SK-N-SH (cell line): ENCODE data around the gene EMX1. TPM values are rescaled to one million over a fixed set of nuclear protein-coding genes. Genes with fewer than 3 reads are reported as not detected.
A peak's percentile ranks its signal among the peaks of the same experiment; 100 is the strongest.

Source experiments
- CTCF ChIA-PET: fragments of 300-600, 350-600 bp; formaldehyde crosslinking; extraction: SDS; loops from one replicate; lab custom pipeline; 2021; lab: Yijun Ruan, JAX
- POLR2A ChIA-PET: fragments of 350-600 bp; sonication (Branson Sonifier 250); formaldehyde crosslinking; extraction: SDS; loops from one replicate; lab custom pipeline; 2020; ENCODE audit warnings: antibody characterized with exemption, inconsistent platforms; lab: Yijun Ruan, JAX
- DNase-seq: peaks from one replicate; pipeline ENCODE4 v3.0.0; 2012
- H2AFZ ChIP-seq: fragments of 200-600 bp; sonication (generic); 2 replicates; pipeline ENCODE4 v1.8.1; 2016; ENCODE audit warnings: antibody characterized with exemption, mild to moderate bottlenecking, low read depth
- H3F3A ChIP-seq: fragments of 200-600 bp; sonication (generic); replicated peaks from 2 replicates; pipeline ENCODE3; 2016; ENCODE audit warnings: antibody characterized with exemption, mild to moderate bottlenecking; ENCODE audit not compliant: insufficient read depth
- H3K27ac ChIP-seq, 2 experiments: fragments of 200-500 bp in 1 of 2; fragments of 200-600 bp in 1 of 2; sonication (Bioruptor generic) in 1 of 2; sonication (generic), shearing (Covaris generic) in 1 of 2; 2 replicates each; pipeline versions ENCODE4 v1.5.1 to v1.6.1; 2014 to 2016; ENCODE audit warnings: low read depth in 2 of 2, inconsistent platforms in 1 of 2, low read length in 1 of 2, mild to moderate bottlenecking in 1 of 2, mixed read lengths in 1 of 2
- H3K27me3 ChIP-seq: fragments of 200-600 bp; sonication (generic), shearing (Covaris generic); 2 replicates; pipeline ENCODE4 v1.6.1; 2016; ENCODE audit warnings: mixed run types; ENCODE audit not compliant: insufficient read depth
- H3K36me3 ChIP-seq, 2 experiments: fragments of 200-500 bp in 1 of 2; fragments of 200-600 bp in 1 of 2; sonication (Bioruptor generic) in 1 of 2; sonication (generic) in 1 of 2; replicated peaks in 1 of 2; 2 replicates each; pipeline versions ENCODE3 to v1.5.1; 2014 to 2016; ENCODE audit warnings: low read length in 1 of 2, mild to moderate bottlenecking in 1 of 2; ENCODE audit not compliant: insufficient read depth in 2 of 2, control insufficient read depth in 1 of 2
- H3K4me1 ChIP-seq, 2 experiments: fragments of 200-500 bp in 1 of 2; fragments of 200-600 bp in 1 of 2; sonication (Bioruptor generic) in 1 of 2; sonication (generic), shearing (Covaris generic) in 1 of 2; 2 replicates each; pipeline versions ENCODE4 v1.5.1 to v1.6.1; 2014 to 2016; ENCODE audit warnings: low read depth in 1 of 2, low read length in 1 of 2, mixed run types in 1 of 2; ENCODE audit not compliant: insufficient read depth in 2 of 2, control insufficient read depth in 1 of 2
- H3K4me2 ChIP-seq: fragments of 200-600 bp; sonication (generic), shearing (Covaris generic); 2 replicates; pipeline ENCODE4 v1.6.1; 2017; ENCODE audit warnings: mixed run types
- H3K4me3 ChIP-seq, 2 experiments: fragments of 200-500 bp in 1 of 2; fragments of 200-600 bp in 1 of 2; sonication (Bioruptor generic) in 1 of 2; sonication (generic), shearing (Covaris generic) in 1 of 2; 2 replicates each; pipeline versions ENCODE4 v1.5.1 to v1.8.1; 2014 to 2016; ENCODE audit warnings: low read depth in 2 of 2, inconsistent platforms in 1 of 2, low read length in 1 of 2, mild to moderate bottlenecking in 1 of 2, mixed read lengths in 1 of 2, moderate library complexity in 1 of 2
- H3K79me2 ChIP-seq: fragments of 200-600 bp; sonication (generic); 2 replicates; pipeline ENCODE4 v1.8.1; 2017; ENCODE audit warnings: mild to moderate bottlenecking; ENCODE audit not compliant: insufficient read depth
- H3K9ac ChIP-seq: fragments of 200-600 bp; sonication (generic); 2 replicates; pipeline ENCODE4 v1.6.1; 2017; ENCODE audit warnings: mixed run types
- H3K9me2 ChIP-seq: fragments of 200-600 bp; sonication (generic); 2 replicates; pipeline ENCODE4 v1.6.1; 2017; ENCODE audit warnings: mixed run types
- H3K9me3 ChIP-seq: fragments of 200-600 bp; sonication (generic); 2 replicates; pipeline ENCODE4 v1.6.1; 2017; ENCODE audit warnings: mixed run types, mild to moderate bottlenecking, moderate library complexity
- H4K20me1 ChIP-seq: fragments of 200-600 bp; sonication (generic); 2 replicates; pipeline ENCODE4 v1.6.1; 2017; ENCODE audit warnings: mild to moderate bottlenecking, mixed run types; ENCODE audit not compliant: insufficient read depth
- EP300 ChIP-seq, 2 experiments: IDR thresholded peaks; 2 replicates each; pipeline versions ENCODE4 v1.4.0 to v1.6.1; 2012; ENCODE audit warnings: borderline replicate concordance in 1 of 2, low read depth in 1 of 2, low read length in 1 of 2
- EZH2phosphoT487 ChIP-seq: fragments of 200-600 bp; sonication (generic); IDR thresholded peaks from 2 replicates; pipeline ENCODE4 v1.6.1; 2017; ENCODE audit warnings: low read depth, mixed run types, mild to moderate bottlenecking, antibody characterized with exemption, moderate library complexity, borderline replicate concordance
- FOXJ3 ChIP-seq: sonication (generic); formaldehyde crosslinking; IDR thresholded peaks from 2 replicates; pipeline ENCODE4 v1.5.1; 2020; ENCODE audit warnings: mild to moderate bottlenecking, missing genetic modification reagents
- GABPA ChIP-seq: IDR thresholded peaks from 2 replicates; pipeline ENCODE4 v1.4.0; 2012; ENCODE audit warnings: low read depth, mild to moderate bottlenecking
- JUND ChIP-seq: IDR thresholded peaks from 2 replicates; pipeline ENCODE4 v1.4.0; 2012
- MEF2A ChIP-seq: IDR thresholded peaks from 2 replicates; pipeline ENCODE4 v1.4.0; 2012; ENCODE audit warnings: low read depth, borderline replicate concordance
- NFIC ChIP-seq: IDR thresholded peaks from 2 replicates; pipeline ENCODE4 v1.4.0; 2012; ENCODE audit warnings: borderline replicate concordance
- POLR2AphosphoS5 ChIP-seq: IDR thresholded peaks from 2 replicates; pipeline ENCODE4 v1.6.1; 2012; ENCODE audit warnings: low read depth, low read length
- SMC3 ChIP-seq: IDR thresholded peaks from 2 replicates; pipeline ENCODE4 v1.6.1; 2012; ENCODE audit warnings: low read depth, low read length, improper control_type of control experiment
- TCF12 ChIP-seq: IDR thresholded peaks from 2 replicates; pipeline ENCODE4 v1.4.0; 2012
- TEAD4 ChIP-seq: IDR thresholded peaks from 2 replicates; pipeline ENCODE4 v1.4.0; 2012; ENCODE audit warnings: mild to moderate bottlenecking, borderline replicate concordance; ENCODE audit not compliant: insufficient read depth
- WGBS: methylation state at CpG from one replicate; pipeline ENCODE4 v1.1.6; 2017; ENCODE audit warnings: low lambda C conversion rate; 5-methylcytosine and 5-hydroxymethylcytosine counted together
- polyA plus RNA-seq, 3 experiments: library from polyadenylated mRNA; depleted of rRNA; stranded (reverse); fragments of >200 nt; gene quantifications; 2 replicates each; pipeline ENCODE4 v1.2.3, GENCODE V29; 2012

EMX1 gene
- polyA plus RNA-seq, 1 of the 3 experiments (the other 2 are of a cell fraction), result not detected

DNA sequence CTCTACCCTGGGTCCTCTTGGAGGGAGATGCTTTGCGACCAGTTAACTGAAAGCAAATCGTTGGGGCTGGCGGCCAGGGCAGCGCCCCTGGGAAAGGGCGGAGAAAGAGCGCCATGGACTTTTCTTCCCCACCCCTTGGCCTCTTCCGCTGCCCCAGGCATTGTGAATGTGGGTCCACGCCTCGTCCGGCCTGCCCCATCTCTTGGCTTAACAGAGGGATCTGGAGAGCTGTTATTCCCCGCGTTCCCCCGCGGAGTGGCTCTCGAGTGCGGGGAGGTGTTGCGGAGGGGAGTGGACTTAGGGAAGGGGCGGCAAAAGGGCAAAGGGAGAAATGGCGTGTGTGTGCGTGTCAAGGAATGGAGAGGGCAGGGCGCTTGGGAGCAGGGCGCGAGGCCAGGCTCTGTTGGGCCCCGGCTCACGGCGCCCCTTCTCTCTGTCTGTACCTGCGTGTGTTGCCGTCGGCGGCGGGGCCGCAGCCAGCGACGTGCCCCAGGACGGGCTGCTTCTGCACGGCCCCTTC, 6.6 kb downstream of the EMX1 start:
- ChIA-PET CTCF (interaction anchor here (1.3 to 8.6 kb wide), 6 partner anchors 9 to 289 kb away, joined by 3 to 53 read pairs (median 14); partner anchors contain the start of gene SPR), POLR2A (no interaction called here)
- H3K9ac ChIP-seq, result no peak overlapping the region
- no peaks in the 10 kb centered on the region for H3F3A ChIP-seq
- no peak overlapping the region for H3K4me2 ChIP-seq
- peaks cover 100% of the 10 kb centered on the region for H3K27me3 ChIP-seq
- DNase-seq, result peak; percentile 47
- no peaks in the 10 kb centered on the region for H3K36me3 ChIP-seq
- no peaks in the 10 kb centered on the region for H3K9me3 ChIP-seq
- TF ChIP-seq SMC3 (no peak), EZH2phosphoT487 (0 out of 2 replicates have a peak, but pooled peaks have one; percentile 41)
- H4K20me1 ChIP-seq, result peaks cover 14% of the 10 kb centered on the region
- H2AFZ ChIP-seq, result no peak overlapping the region
- no peak overlapping the region for H3K4me3 ChIP-seq
- H3K9me2 ChIP-seq, result no peaks in the 10 kb centered on the region
- peaks cover 3 to 7% of the 10 kb centered on the region in 2 experiments; a peak in 2 of 4 replicates for H3K4me1 ChIP-seq
- H3K27ac ChIP-seq, result no peak overlapping the region
- no peaks in the 10 kb centered on the region for H3K79me2 ChIP-seq
- WGBS, result 30% methylated on average over 20 of the region's 36 CpGs

DNA sequence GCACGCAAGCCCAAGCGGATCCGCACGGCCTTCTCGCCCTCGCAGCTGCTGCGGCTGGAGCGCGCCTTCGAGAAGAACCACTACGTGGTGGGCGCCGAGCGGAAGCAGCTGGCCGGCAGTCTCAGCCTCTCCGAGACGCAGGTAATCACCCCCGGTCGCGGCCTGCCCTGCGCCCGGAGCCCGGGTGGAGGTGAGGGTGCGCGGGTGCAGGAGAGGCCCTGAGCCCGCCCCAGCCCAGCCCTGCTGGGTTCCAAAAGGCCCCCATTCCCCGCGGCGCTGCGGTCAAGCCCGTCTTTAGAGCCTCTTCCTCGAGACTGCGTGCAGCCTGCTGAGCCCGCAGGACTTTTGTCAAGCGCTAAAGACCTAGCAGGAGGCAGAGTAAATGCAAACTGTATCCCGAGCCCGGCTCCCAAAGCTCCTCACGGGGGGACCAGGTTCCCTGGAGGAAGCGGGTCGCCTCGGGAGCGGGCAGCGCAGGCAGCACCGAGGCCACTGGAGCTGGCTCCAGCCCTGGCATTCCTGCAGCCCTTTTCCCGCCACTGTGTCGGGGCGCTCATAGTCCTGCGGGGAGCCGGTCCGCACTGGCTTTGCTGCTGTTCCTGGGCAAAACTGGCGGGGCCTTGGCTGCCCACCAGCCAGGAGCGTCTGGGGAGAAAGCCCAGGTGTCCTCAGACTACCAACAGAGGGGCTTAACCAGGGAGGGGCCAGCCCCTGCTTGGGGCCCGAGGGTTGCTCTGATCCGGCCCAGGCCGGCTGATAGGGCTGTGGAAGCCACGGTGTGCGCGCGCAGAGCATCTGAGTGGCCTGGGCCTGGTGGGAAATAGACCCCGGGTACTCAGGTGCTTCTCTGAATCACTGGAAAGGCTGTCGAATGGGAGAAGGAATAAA, 7.3 kb downstream of the EMX1 start:
- no peak overlapping the region for H3K9ac ChIP-seq
- no peaks in the 10 kb centered on the region for H3K36me3 ChIP-seq
- peak; percentile 60 for DNase-seq
- H3K79me2 ChIP-seq, result no peaks in the 10 kb centered on the region
- no peak for TF ChIP-seq FOXJ3
- TF ChIP-seq EZH2phosphoT487, result peak; percentile 82; the same call in 1 of the 2 replicates
- no peak for TF ChIP-seq TCF12
- no peaks in the 10 kb centered on the region for H3K9me3 ChIP-seq
- H3F3A ChIP-seq, result no peaks in the 10 kb centered on the region
- H3K27me3 ChIP-seq, result peaks cover 98% of the 10 kb centered on the region
- ChIA-PET CTCF (interaction anchor here (1.3 to 8.6 kb wide), 7 partner anchors 9 to 288 kb away, joined by 3 to 53 read pairs (median 8); partner anchors contain the start of gene SPR), POLR2A (no interaction called here)
- no peaks in the 10 kb centered on the region for H3K9me2 ChIP-seq
- no peak overlapping the region for H3K4me3 ChIP-seq
- H3K27ac ChIP-seq, result no peak overlapping the region
- peaks cover 3 to 7% of the 10 kb centered on the region in 2 experiments; a peak in 2 of 4 replicates for H3K4me1 ChIP-seq
- peaks cover 7% of the 10 kb centered on the region for H4K20me1 ChIP-seq
- 12% methylated on average over 32 of the region's 61 CpGs for WGBS
- H2AFZ ChIP-seq, result no peak overlapping the region
- no peak overlapping the region; the same call in 1 of the 2 replicates for H3K4me2 ChIP-seq

DNA sequence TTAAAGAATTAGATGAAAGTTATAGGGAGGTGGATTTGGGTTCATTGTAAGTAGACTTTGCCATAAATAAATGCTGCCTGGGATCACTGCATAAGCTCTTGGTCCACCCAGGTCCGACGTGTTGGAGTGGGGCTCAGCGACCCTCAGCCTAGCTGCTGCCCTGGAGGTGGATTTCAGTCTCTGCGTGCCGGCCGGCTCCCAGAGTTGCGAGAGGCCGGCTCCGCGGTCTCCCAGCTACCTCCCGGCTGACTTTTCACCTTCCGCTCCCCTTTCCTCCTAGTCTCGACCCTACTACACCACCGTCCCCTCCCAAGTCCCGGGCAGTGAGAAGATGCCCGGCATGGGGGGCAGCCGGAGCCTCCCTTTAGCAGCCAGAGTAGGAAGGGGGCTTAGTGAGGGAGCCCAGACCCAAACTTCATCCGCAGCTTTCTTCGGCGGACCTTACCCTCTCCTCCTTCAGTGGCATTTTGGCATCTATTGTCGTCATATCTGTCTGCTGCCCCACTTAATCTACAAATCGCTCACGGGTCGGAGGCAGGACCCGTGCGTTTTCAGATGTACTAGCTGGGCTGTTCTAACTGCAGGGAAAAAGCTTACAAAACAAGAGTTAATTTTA, 8.1 kb downstream of the EMX1 start:
- Histone ChIP-seq H3K4me1 (no peaks in the 10 kb centered on the region; a peak in 1 of 4 replicates), H2AFZ (no peak overlapping the region), H3F3A (no peaks in the 10 kb centered on the region), H3K9ac (no peak overlapping the region), H3K27me3 (peaks cover 90% of the 10 kb centered on the region), H3K79me2 (no peaks in the 10 kb centered on the region), H3K4me2 (no peak overlapping the region), H3K9me3 (no peaks in the 10 kb centered on the region), H3K36me3 (no peaks in the 10 kb centered on the region), H3K9me2 (no peaks in the 10 kb centered on the region), H3K27ac (no peak overlapping the region), H3K4me3 (no peak overlapping the region), H4K20me1 (0 out of 2 replicates have a peak, but pooled peaks cover 3% of the 10 kb centered on the region)
- ChIA-PET CTCF (interaction anchor here (0.9 to 8.6 kb wide), 10 partner anchors 10 to 252 kb away, joined by 3 to 53 read pairs (median 6); no protein-coding TSS in a partner anchor), POLR2A (no interaction called here)
- TF ChIP-seq EP300 (IDR thresholded peaks at IDR 0.05; ENCODE audit: borderline replicate concordance in 1 of 2, low read depth in 1 of 2, low read length in 1 of 2) (no peak), EZH2phosphoT487 (no peak), MEF2A (no peak), NFIC (no peak), POLR2AphosphoS5 (no peak), TEAD4 (no peak), GABPA (no peak), FOXJ3 (no peak), JUND (no peak)
- DNase-seq, result peak; percentile 51
- WGBS, result 14% methylated on average over 24 of the region's 26 CpGs
